LoVo (cell line): ENCODE data around the gene DAND5.

Experiments
- DNase-seq: peaks from one replicate; pipeline ENCODE4 v3.0.0-alpha.2; 2016; ENCODE audit warnings: low spot score

DAND5 gene

DNA sequence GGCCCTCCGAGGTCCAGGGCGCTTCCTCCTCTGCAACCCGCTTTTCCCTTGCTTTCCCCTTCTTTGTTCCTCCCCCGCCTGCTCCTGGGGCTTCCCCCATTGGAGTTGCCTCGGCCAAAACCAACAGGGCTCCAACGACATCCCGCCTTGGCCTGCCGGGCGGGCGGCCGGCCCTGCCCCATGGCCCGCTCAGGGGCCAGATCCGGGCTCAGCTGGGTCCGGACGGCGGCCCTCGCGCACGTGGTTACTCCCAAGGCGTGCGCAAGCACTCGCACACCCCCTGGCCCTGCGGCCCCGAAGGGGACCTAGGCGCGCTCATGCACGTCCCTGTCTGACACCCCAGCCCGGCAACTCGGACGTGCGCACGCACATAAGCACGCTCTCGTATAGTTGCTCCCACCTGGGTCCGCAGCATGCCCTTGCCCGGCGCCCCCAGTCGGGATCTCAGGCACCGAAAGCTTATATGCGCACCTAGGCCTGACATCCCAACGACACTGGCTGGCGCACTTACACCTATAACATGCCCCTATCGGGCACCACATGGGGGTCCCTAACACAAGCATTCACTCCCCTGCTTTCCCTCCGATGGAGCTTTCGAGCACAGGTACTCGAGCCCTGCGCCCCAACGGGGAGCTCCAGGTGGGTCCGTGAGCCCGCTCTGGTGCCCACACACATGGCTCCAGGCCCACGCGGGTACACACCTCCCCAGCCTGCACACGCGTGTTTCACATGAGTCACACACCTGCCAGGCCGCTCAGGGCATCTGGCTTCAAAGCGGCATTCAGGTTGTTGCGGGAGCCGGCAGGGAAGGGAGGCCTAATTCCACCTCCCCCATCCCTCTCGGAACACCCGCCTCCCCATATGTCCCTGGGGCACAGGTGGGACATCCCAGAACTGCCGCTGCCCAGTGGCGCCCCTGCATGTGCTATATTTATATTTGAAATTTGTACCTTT lies 40.9 kb downstream of the DAND5 start:
- DNase-seq, result no peak

DNA sequence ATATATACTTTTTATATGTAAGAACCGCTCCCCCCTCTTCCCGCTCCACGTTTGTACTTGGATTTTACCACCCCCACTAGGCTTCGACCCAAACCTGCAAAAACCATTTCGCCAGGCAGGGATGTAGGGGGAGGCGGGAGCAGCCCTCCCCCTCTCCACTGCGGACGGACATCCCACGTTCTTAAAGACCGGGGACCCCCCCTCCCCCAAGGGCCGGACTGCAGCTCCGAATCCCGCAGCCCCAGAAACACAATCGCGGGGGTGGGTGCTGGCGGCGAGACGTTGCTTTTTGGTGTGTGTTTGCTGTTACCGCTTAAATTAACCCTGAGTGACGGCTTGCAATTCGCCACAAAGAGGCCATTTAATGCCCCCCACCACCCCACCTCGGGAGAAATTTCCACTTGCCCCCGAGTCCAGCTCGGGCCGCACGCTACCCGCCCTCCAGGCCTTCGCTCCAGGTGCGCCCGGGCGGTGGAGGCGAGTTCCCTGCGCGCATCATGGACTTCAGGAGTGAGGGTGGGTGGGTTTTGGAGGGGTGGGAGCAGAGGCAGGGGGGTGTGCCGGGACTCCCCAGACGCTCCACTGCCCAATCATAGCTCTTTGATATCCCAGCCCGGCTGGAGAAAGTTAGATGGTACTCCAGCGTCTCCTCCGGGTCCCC lies 41.7 kb downstream of the DAND5 start:
- DNase-seq, result no peak

DNA sequence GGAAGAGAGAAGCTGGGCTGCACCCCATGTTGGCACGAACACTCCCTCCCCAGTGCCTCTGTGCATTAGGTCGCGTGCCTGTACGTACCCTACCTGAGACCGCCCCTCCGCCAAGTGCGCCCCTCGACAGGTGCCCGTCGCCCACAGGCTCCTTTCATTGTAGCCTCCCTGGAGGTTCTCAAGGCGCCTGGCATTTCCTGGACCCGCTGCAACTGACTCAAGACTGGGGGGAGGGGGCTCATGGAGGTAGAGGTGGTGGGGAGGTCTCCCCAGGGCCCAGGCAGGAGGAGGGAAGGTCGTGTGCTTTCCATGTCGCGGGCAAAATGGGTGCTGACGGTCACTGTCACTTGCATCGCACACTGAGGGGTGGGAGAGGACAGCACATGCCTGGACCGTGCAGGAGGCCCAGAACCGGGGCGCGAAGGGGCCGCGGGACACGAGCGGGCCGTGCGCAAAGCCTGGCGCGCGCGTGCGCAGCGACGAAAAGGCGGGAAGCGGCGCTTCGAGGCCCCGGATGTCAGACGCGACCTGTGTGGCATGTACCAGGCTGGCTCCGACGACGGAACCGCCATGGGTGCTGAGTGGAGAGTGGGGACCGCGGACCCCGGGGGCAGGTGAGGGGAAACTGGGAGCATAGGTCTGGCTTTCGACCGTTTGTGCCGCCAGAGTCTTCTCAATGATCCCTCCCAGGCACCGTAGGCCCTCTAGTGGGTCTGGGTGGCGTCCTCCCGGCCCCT lies 42.4 kb downstream of the DAND5 start:
- no peak for DNase-seq

DNA sequence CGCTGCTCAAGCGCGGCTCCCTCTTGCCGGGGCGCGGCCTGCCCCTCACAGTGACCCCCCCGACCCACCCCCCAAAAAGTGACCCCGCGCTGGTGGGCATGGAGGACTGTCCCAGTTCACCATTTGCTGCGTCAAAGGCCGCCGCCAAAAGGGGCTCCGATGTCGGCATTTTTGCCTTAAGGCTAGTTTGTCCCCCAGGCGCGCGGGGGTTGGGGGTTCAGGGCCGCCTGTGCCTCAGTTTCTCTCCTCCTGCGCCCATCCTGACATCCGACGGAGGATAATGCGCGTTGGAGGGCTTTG lies 43.0 kb downstream of the DAND5 start:
- DNase-seq, result no peak

DNA sequence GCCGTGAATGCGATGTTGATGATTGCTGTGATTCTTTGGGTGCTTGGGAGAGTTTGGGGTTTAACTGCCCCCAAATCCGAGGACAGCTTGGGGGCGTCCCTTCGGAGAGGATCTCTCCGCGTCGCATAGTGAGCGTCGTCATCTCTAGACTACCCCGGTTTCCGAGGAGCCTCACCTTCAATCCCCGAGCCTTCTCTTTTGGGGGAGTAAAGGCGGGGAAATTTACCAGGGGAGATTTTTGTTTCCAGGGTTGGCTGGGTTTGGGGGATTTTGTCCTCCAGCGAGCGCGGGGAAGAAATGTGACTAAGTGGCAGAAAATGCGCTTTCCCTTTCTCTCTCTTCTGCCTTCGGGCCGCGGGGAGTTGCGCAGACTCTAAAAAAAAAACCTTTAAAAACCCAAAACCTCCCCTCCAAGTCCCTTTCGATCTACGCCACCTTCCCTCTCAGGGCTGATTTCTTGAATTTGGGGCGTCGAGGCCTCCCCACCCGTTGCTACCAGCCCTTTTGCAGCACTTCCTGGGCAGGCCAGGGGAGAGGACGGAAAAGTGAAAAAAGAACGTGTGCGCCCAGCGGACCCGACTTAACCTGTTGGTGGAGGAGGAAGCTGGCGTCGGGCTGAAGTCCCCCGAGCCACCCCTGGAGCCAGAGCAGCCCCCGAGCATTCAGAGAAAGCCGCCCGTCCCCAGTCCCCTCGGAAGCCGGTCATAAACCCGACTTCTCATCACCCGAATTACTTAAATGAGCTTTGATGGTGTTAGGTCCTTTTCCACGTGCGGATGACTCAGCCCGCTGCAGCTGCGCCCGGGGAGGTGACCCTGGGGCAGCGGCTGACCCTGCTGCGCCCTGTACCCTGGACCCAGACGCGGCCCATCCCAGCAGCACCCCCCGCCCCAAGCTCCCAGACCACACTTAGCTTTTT lies 43.6 kb downstream of the DAND5 start:
- DNase-seq, result peak; percentile 56

DNA sequence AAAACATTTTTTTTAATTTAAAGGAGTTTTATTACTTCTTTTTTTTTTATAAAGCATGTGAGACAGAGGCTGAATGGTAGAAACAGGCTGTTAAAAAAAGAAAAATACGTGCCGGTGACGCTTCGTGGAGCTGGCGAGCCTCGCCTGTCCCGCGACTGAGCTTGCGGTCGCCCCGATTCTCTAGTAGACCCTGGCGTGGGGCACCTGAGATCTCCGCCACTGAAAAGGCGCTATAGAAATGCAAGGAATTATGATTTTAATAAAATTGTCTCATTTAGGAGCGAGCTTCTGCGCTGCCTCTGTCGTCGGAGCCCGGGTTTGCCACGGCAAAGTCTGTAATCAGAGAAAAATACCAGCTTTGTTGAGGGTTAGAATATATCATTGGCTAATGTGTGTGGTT lies 44.3 kb downstream of the DAND5 start:
- DNase-seq, result no peak

DNA sequence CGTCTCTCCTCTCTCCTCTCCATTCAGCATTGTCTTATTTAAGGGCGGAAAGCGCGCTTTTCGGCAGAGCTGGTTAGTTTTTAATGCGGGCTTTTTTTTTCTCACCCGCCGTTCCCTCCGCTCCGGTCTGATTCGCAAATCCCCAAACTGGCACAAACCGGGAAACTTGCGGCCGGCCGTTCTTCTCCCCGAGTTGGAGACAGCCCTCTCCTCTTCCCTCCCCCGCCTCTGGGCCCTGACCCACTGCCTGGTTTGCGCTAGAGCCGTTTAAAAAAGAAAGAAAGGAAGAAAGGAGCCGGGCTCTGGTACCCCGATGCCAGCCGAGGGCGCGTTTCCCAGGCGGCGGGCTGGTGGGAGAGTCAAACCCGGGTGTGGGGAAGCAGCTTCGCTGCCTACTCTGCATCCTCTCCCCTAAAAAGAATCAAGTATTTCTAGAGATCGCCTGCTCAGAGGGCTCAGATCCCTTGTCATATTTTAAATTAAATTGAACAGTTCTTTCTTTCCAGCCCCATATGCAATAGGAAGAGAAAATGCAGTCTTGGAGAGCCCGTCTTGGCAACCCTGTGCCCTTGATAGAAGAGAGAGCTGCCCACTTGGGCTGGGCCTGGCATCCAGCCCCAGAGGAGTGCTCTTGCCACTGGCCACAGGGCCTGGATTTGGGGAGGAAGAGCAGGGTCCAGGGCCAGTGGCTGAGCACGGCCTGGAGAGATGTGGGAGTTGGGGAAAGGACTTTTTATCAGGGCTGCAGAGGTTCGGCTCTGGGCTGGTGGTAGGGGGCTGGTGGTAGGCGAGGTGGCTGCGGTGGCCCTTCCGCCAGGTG lies 44.9 kb downstream of the DAND5 start:
- DNase-seq, result no peak

DNA sequence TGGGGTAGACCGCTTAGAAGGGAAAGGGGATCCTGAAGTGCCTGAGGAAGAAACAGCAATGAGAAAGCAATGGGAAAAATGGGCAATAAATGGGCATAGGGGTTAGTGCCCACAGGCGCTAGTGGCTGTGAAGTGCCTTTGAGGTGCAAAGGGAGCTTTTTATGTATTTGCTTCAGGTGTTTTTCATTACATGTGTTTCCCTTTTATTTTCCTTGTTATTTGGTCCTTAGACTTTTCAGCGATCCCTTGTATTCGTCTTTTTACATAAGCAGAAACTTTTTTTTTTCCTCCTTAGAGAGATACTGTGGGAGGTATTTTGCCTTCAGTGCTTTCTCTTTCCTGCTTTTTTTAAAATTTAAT lies 45.5 kb downstream of the DAND5 start:
- DNase-seq, result no peak

DNA sequence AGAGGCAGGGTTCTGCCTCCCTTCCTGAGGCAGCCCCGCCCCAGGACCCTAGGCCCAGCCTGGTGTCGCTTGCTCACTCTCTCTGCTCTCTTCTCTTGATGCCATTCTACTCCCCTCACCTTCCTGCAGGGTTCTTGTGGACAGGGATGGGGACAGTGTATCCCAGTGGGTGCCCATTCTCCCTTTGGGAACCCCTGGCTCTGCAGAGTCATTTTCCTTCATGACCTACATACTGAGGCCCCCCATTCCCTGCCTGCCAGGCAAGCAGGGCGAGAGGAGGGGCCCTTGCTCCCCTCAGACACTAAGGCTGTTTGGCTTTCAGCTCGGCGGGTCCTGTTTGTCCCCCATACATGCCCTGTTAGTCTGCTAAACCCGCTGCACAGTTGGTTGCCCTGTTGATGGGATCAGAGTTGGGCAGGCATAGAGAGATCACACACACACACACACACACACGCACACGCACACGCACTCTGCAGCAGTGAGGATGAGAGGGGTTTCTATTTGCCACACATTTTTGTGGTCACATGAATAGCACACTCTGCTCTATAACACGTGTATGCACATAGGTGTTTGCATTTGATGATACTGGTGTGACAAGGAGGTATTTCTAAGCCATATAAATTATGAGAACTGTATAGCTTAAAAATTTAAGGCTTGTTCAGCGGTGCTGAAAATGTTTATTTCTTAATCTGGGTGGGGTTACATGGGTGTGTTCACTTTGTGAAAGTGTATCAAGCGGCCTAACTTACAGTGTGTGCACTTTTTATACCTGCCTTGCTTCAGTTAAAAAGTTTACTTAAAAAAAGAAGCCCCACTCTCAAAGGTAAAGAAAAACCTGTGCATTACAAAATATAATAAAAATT lies 46.2 kb downstream of the DAND5 start:
- DNase-seq, result no peak

DNA sequence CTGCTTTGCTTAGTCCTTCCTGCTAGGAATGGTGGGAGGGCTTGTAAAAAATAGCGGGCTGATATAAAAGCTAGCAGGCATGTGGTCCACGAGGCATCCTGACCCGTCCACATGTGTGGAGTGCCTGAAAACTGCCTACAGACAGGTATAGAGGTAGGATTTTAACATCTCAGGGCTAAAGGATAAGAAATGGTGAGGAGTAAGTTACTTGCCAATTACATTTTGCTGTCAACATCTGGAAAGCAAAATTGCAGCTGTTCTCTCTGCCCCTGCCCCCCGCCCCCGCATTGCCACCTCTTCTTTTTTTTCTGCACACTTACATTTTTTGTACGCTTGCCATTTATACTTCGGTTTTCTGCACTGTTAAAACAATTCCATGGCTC lies 46.9 kb downstream of the DAND5 start:
- DNase-seq, result no peak

DNA sequence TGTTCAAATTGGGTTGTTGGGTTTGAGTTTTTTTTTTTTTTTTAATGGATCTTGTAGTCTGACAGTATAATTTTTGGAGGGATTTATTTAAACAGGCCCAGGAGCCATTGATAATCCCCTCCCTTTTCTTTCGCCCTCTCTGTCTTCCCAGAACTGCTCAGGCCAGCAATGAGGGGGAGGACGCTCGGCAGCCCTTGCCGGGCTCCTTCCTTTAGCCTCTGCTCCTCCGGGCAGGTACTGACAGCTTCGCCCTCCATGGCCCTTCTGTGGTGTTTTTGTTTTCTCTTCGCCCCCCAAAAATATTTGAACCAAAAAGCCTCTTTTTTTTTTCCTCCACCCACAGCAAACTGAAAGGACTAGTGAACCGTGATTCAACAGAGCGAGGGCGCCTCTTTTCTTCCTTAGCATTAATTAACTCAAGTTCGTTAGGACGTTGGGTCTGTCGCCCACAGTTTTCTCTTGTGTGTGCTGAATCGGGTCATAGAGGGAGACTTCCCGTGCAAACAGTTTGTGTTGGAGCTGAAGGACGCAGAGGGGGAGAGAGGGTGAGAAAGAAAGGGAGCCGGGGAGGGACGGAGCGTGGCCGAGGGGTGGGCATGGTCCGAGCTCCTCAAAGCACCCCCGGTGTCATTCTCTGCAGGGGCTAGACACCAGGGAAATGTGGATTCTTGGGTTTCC lies 47.4 kb downstream of the DAND5 start:
- no peak for DNase-seq

DNA sequence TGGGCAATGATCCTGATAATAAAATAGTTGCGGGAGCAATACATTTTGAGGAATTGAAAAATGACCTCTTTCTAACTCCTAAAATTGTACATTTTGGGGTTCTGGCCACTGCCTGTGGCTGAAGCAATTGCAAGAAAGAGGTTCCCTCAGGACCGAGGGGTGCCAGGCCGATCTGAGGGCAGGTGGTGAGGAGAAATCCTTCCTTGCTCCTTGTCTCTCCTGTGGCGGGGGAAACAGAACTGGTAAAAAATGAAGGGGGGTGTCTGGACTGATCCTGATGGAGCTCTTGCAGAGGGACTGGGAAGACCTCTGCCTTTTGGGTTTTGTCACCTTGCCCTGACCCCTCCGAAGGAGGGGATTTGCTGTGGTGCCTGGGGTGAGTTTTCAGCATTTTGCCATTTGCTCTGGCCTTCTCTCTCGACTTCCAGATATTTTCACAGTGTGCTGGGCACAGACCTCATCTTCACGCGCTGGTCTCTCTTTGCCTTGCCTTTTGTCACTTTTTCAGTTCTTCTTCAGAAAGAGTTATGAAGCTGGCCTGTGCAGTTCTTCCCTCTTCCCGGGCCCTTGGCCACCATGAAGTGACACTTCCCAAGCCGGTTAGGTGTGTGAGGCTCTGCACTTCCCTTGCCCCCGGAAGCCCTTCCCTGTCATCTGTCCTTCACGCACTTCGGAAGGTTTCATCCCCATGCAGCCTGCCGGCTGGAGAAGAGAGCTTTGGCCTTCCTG lies 48.1 kb downstream of the DAND5 start:
- DNase-seq, result no peak

DNA sequence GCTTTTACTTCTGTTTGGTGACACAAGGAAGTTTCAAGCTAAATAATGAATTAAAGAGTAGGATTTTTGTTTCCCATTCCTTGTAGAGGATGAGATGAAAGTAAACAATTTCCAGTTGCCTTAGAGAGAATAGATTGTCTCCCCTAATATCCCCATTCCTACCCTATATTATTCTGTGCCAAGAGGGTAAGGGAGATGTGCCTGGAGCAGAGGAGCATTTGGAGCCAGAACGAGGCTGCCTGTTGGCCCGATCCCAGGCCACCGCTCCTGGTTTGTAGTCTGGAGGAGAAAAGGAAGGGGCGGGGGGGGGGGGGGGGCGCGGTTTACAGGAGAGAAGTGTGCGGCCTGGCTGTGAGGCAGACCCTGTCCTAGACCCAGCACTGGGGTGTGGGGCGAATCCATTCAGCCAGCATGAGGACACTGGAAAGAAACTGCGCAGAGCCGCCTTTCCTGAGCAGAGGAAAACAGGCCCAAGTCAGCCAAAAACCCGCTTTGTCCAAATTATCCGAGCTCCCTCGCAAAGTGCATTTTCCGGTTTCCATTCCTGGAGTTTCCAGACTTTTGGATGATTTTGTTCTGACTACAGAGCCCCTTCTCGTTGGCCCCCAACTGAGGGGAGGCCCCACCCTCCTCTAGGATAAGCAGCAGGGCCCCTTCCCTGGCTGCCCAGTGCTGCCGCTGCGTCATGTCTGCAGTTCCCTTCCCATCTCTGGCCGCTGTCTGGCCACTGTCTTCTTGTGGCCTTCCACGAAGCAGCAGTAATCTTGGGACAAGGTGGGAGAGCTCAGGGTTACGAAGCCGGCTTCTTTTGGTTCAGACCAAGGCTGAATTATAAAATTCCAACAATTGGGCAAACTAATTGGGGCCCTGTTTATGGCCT lies 48.9 kb downstream of the DAND5 start:
- DNase-seq, result no peak

DNA sequence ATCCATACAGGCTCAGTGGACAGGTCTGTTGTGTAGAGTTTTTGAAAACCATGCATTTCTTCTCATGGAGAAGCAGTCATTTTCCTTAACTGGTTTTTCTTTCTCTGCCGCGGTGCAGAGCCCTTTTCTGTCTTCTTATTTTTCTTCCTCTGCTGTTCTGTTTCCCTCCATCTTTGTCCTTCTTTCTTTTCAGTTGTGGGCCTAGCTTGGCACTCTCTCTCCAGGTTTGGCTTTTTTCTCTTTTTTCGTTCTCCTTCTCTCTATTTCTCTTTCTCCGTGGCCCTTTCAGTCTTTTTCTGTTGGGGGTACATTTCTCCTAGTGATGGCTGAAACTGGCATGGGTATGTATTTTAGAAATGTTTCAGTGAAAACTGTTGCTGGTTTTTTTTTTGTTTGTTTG lies 50.0 kb downstream of the DAND5 start:
- DNase-seq, result no peak

DNA sequence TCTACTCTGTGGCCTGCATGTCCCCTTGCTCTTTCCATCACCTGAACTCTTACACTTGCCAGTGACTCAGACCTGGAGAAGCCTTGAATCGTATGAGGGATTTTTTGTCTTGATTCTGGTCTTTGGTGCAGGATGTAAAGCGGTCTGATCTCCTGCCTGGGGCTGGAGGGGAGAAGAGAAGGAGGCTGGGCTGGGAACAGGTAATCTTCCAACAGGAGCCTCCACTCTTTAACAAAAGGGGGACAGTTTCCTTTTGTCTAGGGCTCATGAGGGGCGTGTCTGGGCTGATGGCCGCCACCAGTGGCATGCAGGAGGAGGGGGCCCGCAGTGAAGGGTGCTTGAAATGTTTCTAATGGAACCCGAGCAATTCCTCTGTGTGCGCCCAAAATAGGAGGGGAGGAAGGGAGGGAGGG lies 50.6 kb downstream of the DAND5 start:
- DNase-seq, result no peak

DNA sequence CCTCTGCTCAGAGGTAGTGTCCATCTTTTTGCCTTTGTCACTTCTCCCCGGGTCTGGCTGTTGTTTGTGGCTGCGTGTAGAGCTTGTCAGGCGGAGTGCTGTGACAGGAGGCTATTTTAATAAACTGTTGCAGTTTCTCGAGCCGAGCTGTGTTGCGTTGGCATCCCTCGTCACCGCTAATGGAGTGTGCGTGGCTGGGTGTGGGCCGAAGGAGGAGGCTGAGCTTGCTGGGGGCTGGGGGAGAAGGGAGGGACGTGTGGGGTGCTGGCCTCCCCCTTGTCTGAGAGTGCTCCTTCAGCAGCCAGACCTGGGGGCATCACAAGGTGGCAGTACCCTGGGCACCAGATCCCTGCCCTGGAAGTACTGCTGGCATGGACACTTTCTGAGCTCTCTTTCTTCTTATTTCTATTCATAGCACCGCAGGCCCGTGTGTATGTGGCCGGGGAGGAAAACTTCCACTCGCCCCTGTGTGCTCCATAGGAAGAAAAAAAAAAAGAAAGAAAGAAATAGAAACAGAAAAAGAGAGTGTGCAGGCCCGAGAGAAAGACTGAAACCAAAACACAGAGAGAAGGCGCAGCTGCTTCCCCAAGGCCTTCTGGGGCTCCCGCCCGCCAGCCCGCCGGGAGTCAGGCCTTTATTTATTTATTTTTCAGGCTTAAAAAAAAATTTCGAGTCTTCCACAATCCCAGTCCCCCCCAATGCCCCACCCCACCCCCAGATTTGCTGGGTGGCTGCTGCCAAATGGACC lies 52.9 kb downstream of the DAND5 start:
- DNase-seq, result no peak
